BLaER1 treated with 17β-estradiol and CSF1 and Interleukin-3, amounts not matched to agents 10 nM and 100 nM (cell line): ENCODE results near the gene LEPROT.
A peak's percentile ranks its signal among the peaks of the same experiment; 100 is the strongest.
"Not testable (repeated sequence)": the region's sequence is repeated elsewhere in the genome, so short reads cannot be mapped to it uniquely, and the experiment has no call there.

Experiments
- H3K27ac ChIP-seq, 11 experiments: shearing (Covaris generic); formaldehyde crosslinking; 2 replicates each; pipeline ENCODE4 v1.8.1; 2022
- H3K27me3 ChIP-seq, 11 experiments: shearing (Covaris generic); formaldehyde crosslinking; 2 replicates each; pipeline ENCODE4 v1.8.1; 2022
- H3K36me3 ChIP-seq, 11 experiments: shearing (Covaris generic); formaldehyde crosslinking; 2 replicates each; pipeline ENCODE4 v1.8.1; 2022
- H3K4me1 ChIP-seq, 10 experiments: shearing (Covaris generic); formaldehyde crosslinking; 2 replicates each; pipeline ENCODE4 v1.8.1; 2022
- H3K4me2 ChIP-seq, 11 experiments: shearing (Covaris generic); formaldehyde crosslinking; 2 replicates each; pipeline ENCODE4 v1.8.1; 2022
- H3K4me3 ChIP-seq, 10 experiments: shearing (Covaris generic); formaldehyde crosslinking; 2 replicates each; pipeline ENCODE4 v1.8.1; 2022
- H3K9ac ChIP-seq, 11 experiments: shearing (Covaris generic); formaldehyde crosslinking; 2 replicates each; pipeline ENCODE4 v1.8.1; 2022
- H3K9me3 ChIP-seq, 11 experiments: shearing (Covaris generic); formaldehyde crosslinking; replicated peaks in 1 of 11; 2 replicates each; pipeline ENCODE4 v1.8.1; 2022
- H4K20me1 ChIP-seq, 11 experiments: shearing (Covaris generic); formaldehyde crosslinking; 2 replicates each; pipeline ENCODE4 v1.8.1; 2022
- Cebpa-rat ChIP-seq, 11 experiments: shearing (Covaris generic); IDR thresholded peaks; 2 replicates each; pipeline ENCODE4 v1.8.1; 2022

Gene LEPROT

GRCh38 chr1:65440322-65440900 is 19.9 kb downstream of the LEPROT start:
- TF ChIP-seq Cebpa-rat (IDR thresholded peaks at IDR 0.05): no peak
- H3K27ac ChIP-seq: peak overlapping the region in 1 of 11 experiments; percentile 15; a peak in 1 of 22 replicates
- H3K9ac ChIP-seq: no peak overlapping the region
- no peak overlapping the region for H3K4me3 ChIP-seq
- H3K36me3 ChIP-seq: peaks cover 0 to 29% (median 4%) of the 10 kb centered on the region in 11 experiments; a peak in 7 of 22 replicates
- no peaks in the 10 kb centered on the region for H4K20me1 ChIP-seq
- peak overlapping the region in 4 of 11 experiments; percentile 11 to 37 (median 24); a peak in 6 of 22 replicates for H3K4me2 ChIP-seq
- H3K4me1 ChIP-seq: peaks cover 0 to 14% (median 6%) of the 10 kb centered on the region in 10 experiments; a peak in 6 of 20 replicates
- no peaks in the 10 kb centered on the region for H3K9me3 ChIP-seq
- no peaks in the 10 kb centered on the region for H3K27me3 ChIP-seq

- Histone ChIP-seq H3K9ac (no peak overlapping the region), H3K4me2 (no peak overlapping the region; a peak in 1 of 22 replicates), H4K20me1 (no peaks in the 10 kb centered on the region), H3K4me3 (no peak overlapping the region), H3K4me1 (peaks cover 0 to 14% (median 6%) of the 10 kb centered on the region in 10 experiments; a peak in 6 of 20 replicates), H3K9me3 (no peaks in the 10 kb centered on the region), H3K27me3 (no peaks in the 10 kb centered on the region), H3K27ac (peak overlapping the region in 1 of 11 experiments; percentile 15; a peak in 1 of 22 replicates), H3K36me3 (peaks cover 0 to 24% (median 3%) of the 10 kb centered on the region in 11 experiments; a peak in 6 of 22 replicates)
- TF ChIP-seq Cebpa-rat (IDR thresholded peaks at IDR 0.05): no peak
These were observed 20.4 kb downstream of the LEPROT start for GRCh38 chr1:65440915-65441314.

GRCh38 chr1:65441464-65441863 is 21.0 kb downstream of the LEPROT start:
- H3K4me3 ChIP-seq: no peak overlapping the region
- no peak overlapping the region for H3K9ac ChIP-seq
- no peak for TF ChIP-seq Cebpa-rat (IDR thresholded peaks at IDR 0.05)
- H3K36me3 ChIP-seq: peaks cover 0 to 19% (median 0%) of the 10 kb centered on the region in 11 experiments; a peak in 1 of 22 replicates
- no peaks in the 10 kb centered on the region for H3K9me3 ChIP-seq
- no peaks in the 10 kb centered on the region for H3K27me3 ChIP-seq
- H3K4me1 ChIP-seq: peaks cover 0 to 14% (median 6%) of the 10 kb centered on the region in 10 experiments; a peak in 6 of 20 replicates
- peak overlapping the region in 1 of 11 experiments; percentile 5; a peak in 1 of 22 replicates for H3K27ac ChIP-seq
- H3K4me2 ChIP-seq: no peak overlapping the region
- H4K20me1 ChIP-seq: no peaks in the 10 kb centered on the region

- Histone ChIP-seq H3K36me3 (peaks cover 0 to 9% (median 0%) of the 10 kb centered on the region in 11 experiments; a peak in 1 of 22 replicates), H3K4me2 (no peak overlapping the region), H4K20me1 (no peaks in the 10 kb centered on the region), H3K4me3 (no peak overlapping the region), H3K9ac (no peak overlapping the region), H3K9me3 (no peaks in the 10 kb centered on the region), H3K27me3 (no peaks in the 10 kb centered on the region), H3K4me1 (peaks cover 0 to 14% (median 6%) of the 10 kb centered on the region in 10 experiments; a peak in 6 of 20 replicates), H3K27ac (no peak overlapping the region)
- no peak for TF ChIP-seq Cebpa-rat (IDR thresholded peaks at IDR 0.05)
These were observed 22.0 kb downstream of the LEPROT start for GRCh38 chr1:65442442-65442841.

- H4K20me1 ChIP-seq: no peaks in the 10 kb centered on the region
- H3K4me2 ChIP-seq: no peak overlapping the region
- TF ChIP-seq Cebpa-rat (IDR thresholded peaks at IDR 0.05): no peak
- H3K27ac ChIP-seq: no peak overlapping the region
- no peak overlapping the region for H3K9ac ChIP-seq
- H3K27me3 ChIP-seq: no peaks in the 10 kb centered on the region
- H3K4me3 ChIP-seq: no peak overlapping the region
- H3K36me3 ChIP-seq: no peaks in the 10 kb centered on the region
- peaks cover 0 to 14% (median 6%) of the 10 kb centered on the region in 10 experiments; a peak in 6 of 20 replicates for H3K4me1 ChIP-seq
- no peaks in the 10 kb centered on the region for H3K9me3 ChIP-seq
These were observed 23.2 kb downstream of the LEPROT start for GRCh38 chr1:65443647-65444046.

GRCh38 chr1:65444128-65444640 is 23.7 kb downstream of the LEPROT start:
- no peak for TF ChIP-seq Cebpa-rat (IDR thresholded peaks at IDR 0.05)
- Histone ChIP-seq H3K4me3 (no peak overlapping the region), H3K36me3 (no peaks in the 10 kb centered on the region), H3K9me3 (no peaks in the 10 kb centered on the region), H3K9ac (no peak overlapping the region), H3K27ac (no peak overlapping the region), H3K4me2 (no peak overlapping the region), H3K4me1 (peaks cover 0 to 14% (median 6%) of the 10 kb centered on the region in 10 experiments; a peak in 6 of 20 replicates), H4K20me1 (no peaks in the 10 kb centered on the region), H3K27me3 (no peaks in the 10 kb centered on the region)

- H4K20me1 ChIP-seq: no peaks in the 10 kb centered on the region
- peak in 2 of 11 experiments; percentile 14 to 63; a peak in 3 of 22 replicates for TF ChIP-seq Cebpa-rat (IDR thresholded peaks at IDR 0.05)
These were observed 25.4 kb downstream of the LEPROT start for GRCh38 chr1:65445837-65446236.

GRCh38 chr1:65449214-65449823 is 28.9 kb downstream of the LEPROT start:
- Histone ChIP-seq H3K27ac (no peak overlapping the region), H3K36me3 (no peaks in the 10 kb centered on the region), H4K20me1 (no peaks in the 10 kb centered on the region), H3K4me3 (no peak overlapping the region), H3K9ac (no peak overlapping the region), H3K4me1 (no peaks in the 10 kb centered on the region), H3K4me2 (no peak overlapping the region), H3K9me3 (no peaks in the 10 kb centered on the region; a peak in 1 of 22 replicates), H3K27me3 (no peaks in the 10 kb centered on the region)
- no peak for TF ChIP-seq Cebpa-rat (IDR thresholded peaks at IDR 0.05)

More at GRCh38 chr1:65445837-65446236, 25.4 kb downstream of the LEPROT start:
- Histone ChIP-seq H3K27ac (no peak overlapping the region), H3K4me3 (no peak overlapping the region), H3K4me2 (no peak overlapping the region), H3K4me1 (peaks cover 0 to 3% (median 0%) of the 10 kb centered on the region in 10 experiments; a peak in 1 of 20 replicates), H3K27me3 (no peaks in the 10 kb centered on the region), H3K9me3 (no peaks in the 10 kb centered on the region), H3K36me3 (no peaks in the 10 kb centered on the region), H3K9ac (no peak overlapping the region)

- H3K27ac ChIP-seq, H3K9me3 ChIP-seq, H3K4me1 ChIP-seq, H4K20me1 ChIP-seq, H3K4me3 ChIP-seq, H3K36me3 ChIP-seq, H3K4me2 ChIP-seq, H3K27me3 ChIP-seq, H3K9ac ChIP-seq: not testable (repeated sequence)
These were observed 35.2 kb downstream of the LEPROT start for GRCh38 chr1:65455678-65456077.
